Spinal cord (tissue), 10 donors: ENCODE data around the gene ATXN7. TPM values are rescaled to one million over a fixed set of nuclear protein-coding genes. Genes with fewer than 3 reads are reported as not detected.
A peak's percentile ranks its signal among the peaks of the same experiment; 100 is the strongest.

Source experiments
- DNase-seq, 6 donors: peaks; one replicate each; pipeline versions ENCODE4 v3.0.0 to v3.0.0-alpha.2; 2013 to 2015; ENCODE audit warnings: low spot score in 6 of 6, low read depth in 4 of 6
- H3K27ac ChIP-seq: one replicate; pipeline ENCODE4 v1.5.1; 2013; ENCODE audit warnings: low read depth, low read length, control low read depth
- H3K27me3 ChIP-seq: one replicate; pipeline ENCODE4 v1.6.1; 2013; ENCODE audit warnings: low read length; ENCODE audit not compliant: control insufficient read depth, insufficient read depth
- H3K36me3 ChIP-seq: one replicate; pipeline ENCODE4 v1.6.1; 2013; ENCODE audit warnings: low read length; ENCODE audit not compliant: control insufficient read depth, insufficient read depth
- H3K4me1 ChIP-seq: one replicate; pipeline ENCODE4 v1.6.1; 2013; ENCODE audit warnings: low read length; ENCODE audit not compliant: control insufficient read depth, insufficient read depth
- H3K4me3 ChIP-seq: one replicate; pipeline ENCODE4 v1.5.1; 2013; ENCODE audit warnings: low read depth, low read length, control low read depth
- H3K9me3 ChIP-seq: one replicate; pipeline ENCODE4 v1.6.1; 2013; ENCODE audit warnings: low read length; ENCODE audit not compliant: control insufficient read depth, insufficient read depth
- WGBS: methylation state at CpG from one replicate; pipeline ENCODE4 v1.1.5; 2013; ENCODE audit warnings: missing lambda C conversion rate; ENCODE audit not compliant: insufficient coverage; 5-methylcytosine and 5-hydroxymethylcytosine counted together
- polyA plus RNA-seq, 2 donors: library from polyadenylated mRNA; unstranded; fragments of 120-200 nt; gene quantifications; one replicate each; pipeline ENCODE4 v1.2.1, GENCODE V29; 2013; ENCODE audit not compliant: insufficient read length in 2 of 2
- small RNA-seq: library from RNA; depleted of rRNA; stranded (forward); fragments of <200 nt; gene quantifications from one replicate; pipeline ENCODE3, GENCODE V24; 2014; ENCODE audit warnings: low replicate concordance
- total RNA-seq, 2 donors: library from RNA; depleted of rRNA in 1 of 2; stranded (reverse); fragments of 120-200 nt in 1 of 2; fragments of >200 nt in 1 of 2; gene quantifications; one replicate each; pipeline versions ENCODE4 v1.2.3 to v1.2.4, GENCODE V29; 2013 to 2014
- donor health status: healthy.

Gene ATXN7
- total and polyA plus RNA-seq, 4 donors, result 13.8 to 14.9 (median 14.7) TPM

- Histone ChIP-seq H3K4me3 (no peak overlapping the region), H3K27me3 (no peaks in the 10 kb centered on the region), H3K4me1 (peaks cover 8% of the 10 kb centered on the region), H3K27ac (peak overlapping the region; percentile 67), H3K36me3 (no peaks in the 10 kb centered on the region), H3K9me3 (no peaks in the 10 kb centered on the region)
- WGBS, result 80% methylated on average over 3 of the region's 3 CpGs
- DNase-seq, result no peak
Observed at GRCh38 chr3:64048631-64049061, 185.0 kb downstream of the ATXN7 start.

DNA sequence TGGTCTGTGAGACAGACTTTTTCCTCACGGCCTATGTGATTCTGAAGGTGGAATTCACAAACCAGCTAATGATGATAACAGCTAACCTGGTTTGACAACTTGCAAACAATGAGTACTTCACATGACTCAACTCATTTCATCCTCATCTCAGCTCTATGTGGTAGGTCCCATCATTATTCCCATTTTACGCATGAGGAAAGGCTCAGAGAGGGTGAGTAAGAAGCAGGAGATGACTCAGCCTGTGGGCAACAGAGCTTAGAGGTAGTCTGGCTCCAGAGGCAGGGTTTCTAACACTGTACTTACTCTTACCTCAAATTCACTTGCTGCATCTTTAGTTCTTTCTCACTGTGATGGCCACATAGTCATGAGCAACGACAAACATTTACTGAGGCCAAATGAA, 185.5 kb downstream of the ATXN7 start:
- Histone ChIP-seq H3K27ac (peak overlapping the region; percentile 15), H3K4me3 (no peak overlapping the region), H3K36me3 (no peaks in the 10 kb centered on the region), H3K4me1 (peaks cover 8% of the 10 kb centered on the region), H3K9me3 (no peaks in the 10 kb centered on the region), H3K27me3 (no peaks in the 10 kb centered on the region)
- WGBS, result 29% methylated on average over 1 of the region's 3 CpGs
- no peak for DNase-seq

GRCh38 chr3:64049832-64050231, 186.2 kb downstream of the ATXN7 start:
- H3K4me3 ChIP-seq, result no peak overlapping the region
- H3K9me3 ChIP-seq, result no peaks in the 10 kb centered on the region
- no peaks in the 10 kb centered on the region for H3K36me3 ChIP-seq
- no peak overlapping the region for H3K27ac ChIP-seq
- no peak for DNase-seq
- H3K4me1 ChIP-seq, result peaks cover 8% of the 10 kb centered on the region
- WGBS, result 50% methylated on average over 4 of the region's 4 CpGs
- H3K27me3 ChIP-seq, result no peaks in the 10 kb centered on the region

Small RNA genes lying within 50 kb of the gene (small RNA-seq; reads per million reads assigned to genes)
- not detected for gene SCAANT1

Other genes starting within 250 kb of the ATXN7 start
- gene SNTN, start 211.2 kb upstream of the ATXN7 start, total RNA-seq, result under 1 TPM; 0.50 to 0.59 TPM
- under 1 TPM; 0.24 to 0.55 TPM for gene SNTN, start 211.2 kb upstream of the ATXN7 start, polyA plus RNA-seq
- gene C3orf49, start 44.6 kb upstream of the ATXN7 start, total RNA-seq, result not detected
- gene C3orf49, start 44.6 kb upstream of the ATXN7 start, polyA plus RNA-seq, result 1 to 10 TPM; 1.3 to 2.0 TPM
- gene THOC7, start 62 bp upstream of the ATXN7 start, total RNA-seq, result 10 to 100 TPM; 47.7 to 54.7 TPM
- 10 to 100 TPM; 78.6 to 78.9 TPM for gene THOC7, start 62 bp upstream of the ATXN7 start, polyA plus RNA-seq
- gene SCAANT1, start 48.5 kb downstream of the ATXN7 start, total RNA-seq, result not detected
- gene SCAANT1, start 48.5 kb downstream of the ATXN7 start, polyA plus RNA-seq, result under 1 TPM in 1 of 2 donors, not detected in 1; 0.93 TPM
- gene PSMD6, start 159.6 kb downstream of the ATXN7 start, total RNA-seq, result 10 to 100 TPM; 71.0 to 87.2 TPM
- gene PSMD6, start 159.6 kb downstream of the ATXN7 start, polyA plus RNA-seq, result 100 to 1,000 TPM in 1 of 2 donors, 10 to 100 TPM in 1; 88.3 to 101 TPM